Keratinocyte (primary cell): ENCODE measurements around the gene SLC1A5. TPM values are rescaled to one million over a fixed set of nuclear protein-coding genes. Genes with fewer than 3 reads are reported as not detected.

Source experiments
- DNase-seq: peaks from one replicate; pipeline ENCODE4 v3.0.0-alpha.2; 2011; ENCODE audit warnings: low read depth, missing footprints, low spot score
- FAIRE-seq: peaks from 2 replicates; lab custom pipeline; 2011; peaks lifted over from hg19 to GRCh38; lab: Jason Lieb, UNC
- H2AFZ ChIP-seq: 2 replicates; pipeline ENCODE4 v1.6.0; 2012; ENCODE audit warnings: low read length, control low read depth, inconsistent platforms; ENCODE audit not compliant: control insufficient read depth
- H3K27ac ChIP-seq: 2 replicates; pipeline ENCODE4 v1.5.1; 2011; ENCODE audit warnings: low read length; ENCODE audit not compliant: control insufficient read depth, insufficient read depth
- H3K27me3 ChIP-seq: 3 replicates; pipeline ENCODE4 v1.6.0; 2011; ENCODE audit warnings: low read length; ENCODE audit not compliant: control insufficient read depth, insufficient read depth; ENCODE audit errors: extremely low read depth
- H3K36me3 ChIP-seq, 2 experiments: 2 replicates in 1 of 2; 3 replicates in 1 of 2; pipeline ENCODE4 v1.5.1; 2011; ENCODE audit warnings: low read length in 2 of 2, mild to moderate bottlenecking in 1 of 2; ENCODE audit not compliant: control insufficient read depth in 2 of 2, insufficient read depth in 2 of 2; ENCODE audit errors: extremely low read depth in 1 of 2
- H3K4me1 ChIP-seq: 3 replicates; pipeline ENCODE4 v1.5.1; 2011; ENCODE audit warnings: low read length; ENCODE audit not compliant: control insufficient read depth, insufficient read depth; ENCODE audit errors: extremely low read depth
- H3K4me2 ChIP-seq: 3 replicates; pipeline ENCODE4 v1.6.0; 2011; ENCODE audit warnings: low read depth, low read length; ENCODE audit not compliant: control insufficient read depth, insufficient read depth; ENCODE audit errors: extremely low read depth
- H3K4me3 ChIP-seq, 3 experiments: fragments of 200-600 bp in 1 of 3; sonication (generic) in 1 of 3; 2 replicates in 2 of 3; 3 replicates in 1 of 3; pipeline ENCODE4 v1.5.1; 2011 to 2016; ENCODE audit warnings: low read length in 3 of 3, mild to moderate bottlenecking in 3 of 3, control low read depth in 2 of 3, inconsistent platforms in 1 of 3, low read depth in 1 of 3, mixed read lengths in 1 of 3, mixed run types in 1 of 3, moderate library complexity in 1 of 3; ENCODE audit not compliant: control insufficient read depth in 2 of 3, insufficient read depth in 2 of 3; ENCODE audit errors: extremely low read depth in 1 of 3
- H3K79me2 ChIP-seq: 2 replicates; pipeline ENCODE4 v1.6.0; 2012; ENCODE audit warnings: low read length; ENCODE audit not compliant: control insufficient read depth, insufficient read depth
- H3K9ac ChIP-seq: 3 replicates; pipeline ENCODE4 v1.6.0; 2011; ENCODE audit warnings: low read length; ENCODE audit not compliant: control insufficient read depth, insufficient read depth; ENCODE audit errors: extremely low read depth
- H3K9me1 ChIP-seq: 3 replicates; pipeline ENCODE4 v1.6.0; 2011; ENCODE audit warnings: low read length; ENCODE audit not compliant: control insufficient read depth, insufficient read depth; ENCODE audit errors: extremely low read depth
- H3K9me3 ChIP-seq: 2 replicates; pipeline ENCODE4 v1.5.1; 2012; ENCODE audit warnings: low read depth, low read length; ENCODE audit not compliant: control insufficient read depth
- H4K20me1 ChIP-seq: 3 replicates; pipeline ENCODE4 v1.6.0; 2011; ENCODE audit warnings: low read length; ENCODE audit not compliant: control insufficient read depth, insufficient read depth; ENCODE audit errors: extremely low read depth
- EZH2 ChIP-seq: IDR thresholded peaks from one replicate; pipeline ENCODE4 v1.6.1; 2012; ENCODE audit warnings: inconsistent platforms, mild to moderate bottlenecking, low read length, moderate library complexity
- dilution Hi-C: fragments of 300-500 bp; cut with MboI; formaldehyde crosslinking; loops from one replicate; pipeline ENCODE4 v1.7.0; 2020; ENCODE audit warnings: low sequenced_read_pairs; ENCODE audit not compliant: extremely low pct_ligation_motif_present
- polyA plus RNA-seq, 5 experiments: library from polyadenylated mRNA; depleted of rRNA in 3 of 5; stranded (reverse) in 3 of 5; stranded (forward) in 1 of 5; unstranded in 1 of 5; fragments of >200 nt; gene quantifications; 1 replicate in 1 of 5; 2 replicates in 3 of 5; 3 replicates in 1 of 5; pipeline versions ENCODE4 v1.2.1 to v1.2.3, GENCODE V29; 2011 to 2012; ENCODE audit warnings: missing spikeins in 2 of 5, low read depth in 1 of 5, low replicate concordance in 1 of 5
- TF ChIP-seq, protein P1 (sequence below), 3 experiments: IDR thresholded peaks in 1 of 3; conservative IDR thresholded peaks in 1 of 3; optimal IDR thresholded peaks in 1 of 3; 2 replicates in 2 of 3; 3 replicates in 1 of 3; pipeline versions ENCODE3 to v1.5.1; 2011; ENCODE audit warnings: low read length in 3 of 3, mild to moderate bottlenecking in 3 of 3, moderate library complexity in 2 of 3, control low read depth in 1 of 3, inconsistent platforms in 1 of 3; ENCODE audit not compliant: insufficient read depth in 2 of 3; ENCODE audit errors: extremely low read depth in 1 of 3

The SLC1A5 gene
- polyA plus RNA-seq, 1 donor (not counting 4 experiments of a cell fraction or from before 2014, with no cell fraction given): 90.4 TPM

DNA sequence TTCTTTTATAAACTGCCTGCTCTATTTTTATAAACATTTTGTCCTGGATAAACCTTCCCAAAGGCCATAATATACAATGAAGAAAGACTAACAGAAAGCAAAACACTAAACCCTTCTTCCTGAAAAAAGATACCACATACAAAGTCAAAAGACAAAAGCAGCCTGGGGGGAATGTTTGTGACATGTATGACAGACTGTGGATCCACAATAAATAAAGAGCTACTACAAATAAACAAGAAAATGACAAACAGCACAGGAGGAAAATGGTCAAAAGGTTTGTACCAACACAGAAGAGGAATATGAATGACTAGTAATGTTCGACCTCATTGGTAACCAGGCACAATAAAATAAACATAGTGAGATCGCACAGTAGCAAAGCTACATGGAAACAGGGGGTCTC lies 42.5 kb upstream of the SLC1A5 start:
- no peak overlapping the region for H3K27ac ChIP-seq
- no peak overlapping the region for H3K4me2 ChIP-seq
- no peak for FAIRE-seq
- peaks cover 7% of the 10 kb centered on the region for H3K4me1 ChIP-seq
- H3K9ac ChIP-seq: no peak overlapping the region
- TF ChIP-seq, protein P1, sequence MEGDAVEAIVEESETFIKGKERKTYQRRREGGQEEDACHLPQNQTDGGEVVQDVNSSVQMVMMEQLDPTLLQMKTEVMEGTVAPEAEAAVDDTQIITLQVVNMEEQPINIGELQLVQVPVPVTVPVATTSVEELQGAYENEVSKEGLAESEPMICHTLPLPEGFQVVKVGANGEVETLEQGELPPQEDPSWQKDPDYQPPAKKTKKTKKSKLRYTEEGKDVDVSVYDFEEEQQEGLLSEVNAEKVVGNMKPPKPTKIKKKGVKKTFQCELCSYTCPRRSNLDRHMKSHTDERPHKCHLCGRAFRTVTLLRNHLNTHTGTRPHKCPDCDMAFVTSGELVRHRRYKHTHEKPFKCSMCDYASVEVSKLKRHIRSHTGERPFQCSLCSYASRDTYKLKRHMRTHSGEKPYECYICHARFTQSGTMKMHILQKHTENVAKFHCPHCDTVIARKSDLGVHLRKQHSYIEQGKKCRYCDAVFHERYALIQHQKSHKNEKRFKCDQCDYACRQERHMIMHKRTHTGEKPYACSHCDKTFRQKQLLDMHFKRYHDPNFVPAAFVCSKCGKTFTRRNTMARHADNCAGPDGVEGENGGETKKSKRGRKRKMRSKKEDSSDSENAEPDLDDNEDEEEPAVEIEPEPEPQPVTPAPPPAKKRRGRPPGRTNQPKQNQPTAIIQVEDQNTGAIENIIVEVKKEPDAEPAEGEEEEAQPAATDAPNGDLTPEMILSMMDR (optimal IDR thresholded peaks at IDR 0.05 in 1 of 3, IDR thresholded peaks at IDR 0.05 in 1 of 3, conservative IDR thresholded peaks at IDR 0.05 in 1 of 3; ENCODE audit: extremely low read depth in 1 of 3, insufficient read depth in 2 of 3, low read length in 3 of 3): no peak
- no peak for TF ChIP-seq EZH2
- no peak overlapping the region for H3K4me3 ChIP-seq
- H2AFZ ChIP-seq: no peak overlapping the region
- dilution Hi-C loops: no loop called here
- no peaks in the 10 kb centered on the region for H3K9me3 ChIP-seq
- no peak for DNase-seq
- H3K79me2 ChIP-seq: no peaks in the 10 kb centered on the region
- H3K9me1 ChIP-seq: no peaks in the 10 kb centered on the region
- H3K27me3 ChIP-seq: no peaks in the 10 kb centered on the region
- no peaks in the 10 kb centered on the region for H4K20me1 ChIP-seq
- peaks cover 1 to 2% of the 10 kb centered on the region in 2 experiments for H3K36me3 ChIP-seq

DNA sequence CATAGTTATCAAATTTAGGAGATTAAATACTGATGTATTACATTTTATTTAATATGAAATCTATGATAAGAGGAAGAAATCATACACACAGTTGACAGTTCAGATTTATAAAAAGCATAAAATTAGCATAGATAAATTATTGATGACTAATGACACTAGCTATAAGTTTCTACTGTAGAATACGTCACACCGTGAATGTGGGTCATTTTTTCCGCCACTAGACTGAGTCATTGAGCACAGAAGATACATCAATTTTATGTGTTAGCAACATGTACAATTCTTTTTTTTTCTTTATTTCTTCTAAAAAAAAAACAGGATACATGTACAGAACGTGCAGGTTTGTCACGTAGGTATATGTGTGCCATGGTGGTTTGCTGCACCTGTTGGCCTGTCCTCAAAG lies 40.1 kb upstream of the SLC1A5 start:
- Histone ChIP-seq H3K9ac (no peak overlapping the region), H2AFZ (no peak overlapping the region), H4K20me1 (no peaks in the 10 kb centered on the region), H3K36me3 (no peaks in the 10 kb centered on the region), H3K4me3 (no peak overlapping the region), H3K79me2 (no peaks in the 10 kb centered on the region), H3K9me3 (no peaks in the 10 kb centered on the region), H3K9me1 (no peaks in the 10 kb centered on the region), H3K4me2 (no peak overlapping the region), H3K27ac (peak overlapping the region; percentile 93), H3K27me3 (no peaks in the 10 kb centered on the region), H3K4me1 (peaks cover 7% of the 10 kb centered on the region)
- dilution Hi-C loops: no loop called here
- FAIRE-seq (no peak), DNase-seq (no peak)
- TF ChIP-seq EZH2: no peak
- TF ChIP-seq, protein P1 (optimal IDR thresholded peaks at IDR 0.05 in 1 of 3, IDR thresholded peaks at IDR 0.05 in 1 of 3, conservative IDR thresholded peaks at IDR 0.05 in 1 of 3; ENCODE audit: extremely low read depth in 1 of 3, insufficient read depth in 2 of 3, low read length in 3 of 3): no peak
